Transverse colon (tissue), 4 donors: Measurements from ENCODE around the gene HOPX. TPM values are rescaled to one million over a fixed set of nuclear protein-coding genes. Genes with fewer than 3 reads are reported as not detected.
"Not testable (repeated sequence)": the region's sequence is repeated elsewhere in the genome, so short reads cannot be mapped to it uniquely, and the experiment has no call there.

Experiments
- DNase-seq: peaks from one replicate; pipeline ENCODE4 v3.0.0-alpha.2; 2019
- H3K27ac ChIP-seq, 4 donors: fragments of 200-600 bp; sonication (generic); 2 replicates each; pipeline ENCODE4 v1.5.1; 2016 to 2018; ENCODE audit warnings: inconsistent platforms in 4 of 4
- H3K27me3 ChIP-seq: fragments of 200-600 bp; sonication (generic); 2 replicates; pipeline ENCODE4 v1.5.1; 2017; ENCODE audit warnings: inconsistent platforms
- H3K36me3 ChIP-seq, 4 donors: fragments of 200-600 bp; sonication (generic); 2 replicates each; pipeline ENCODE4 v1.5.1; 2017 to 2019; ENCODE audit warnings: inconsistent platforms in 4 of 4
- H3K4me1 ChIP-seq, 4 donors: fragments of 200-600 bp; sonication (generic); 2 replicates each; pipeline ENCODE4 v1.5.1; 2017 to 2020; ENCODE audit warnings: inconsistent platforms in 4 of 4
- H3K4me3 ChIP-seq, 4 donors: fragments of 200-600 bp; sonication (generic); 1 replicate in 1 of 4; 2 replicates in 3 of 4; pipeline versions ENCODE4 v1.5.1 to v1.6.1; 2017 to 2019; ENCODE audit warnings: inconsistent platforms in 4 of 4
- H3K9me3 ChIP-seq, 2 donors: fragments of 200-600 bp; sonication (generic); 2 replicates each; pipeline ENCODE4 v1.5.1; 2017 to 2019; ENCODE audit warnings: inconsistent platforms in 2 of 2
- EP300 ChIP-seq: sonication (generic); formaldehyde crosslinking; IDR thresholded peaks from one replicate; pipeline ENCODE4 v1.6.1; 2017; ENCODE audit warnings: antibody characterized with exemption, low read depth
- POLR2A ChIP-seq: fragments of 450-650 bp; IDR thresholded peaks from one replicate; pipeline ENCODE4 v1.6.1; 2016; ENCODE audit warnings: antibody characterized with exemption, mild to moderate bottlenecking, moderate library complexity
- POLR2AphosphoS5 ChIP-seq, 3 donors: sonication (generic); formaldehyde crosslinking; IDR thresholded peaks; one replicate each; pipeline ENCODE4 v1.6.1; 2016; ENCODE audit warnings: antibody characterized with exemption in 3 of 3
- WGBS, 2 donors: methylation state at CpG; one replicate each; pipeline ENCODE4 v1.1.5; 2018; ENCODE audit warnings: low coverage in 1 of 2; 5-methylcytosine and 5-hydroxymethylcytosine counted together
- in situ Hi-C, 4 donors: fragments of 200-750 bp; cut with MboI; loops; one replicate each; pipeline versions ENCODE4 v1.15.0 to v1.15.1; 2017; ENCODE audit warnings: low sequenced_read_pairs in 3 of 4, low pct_ligation_motif_present in 1 of 4, low pct_unique_long_range_greater_than_20kb in 1 of 4
- intact Hi-C: fragments of 100-400 bp; cut with DNase I; formaldehyde crosslinking; loops from one replicate; pipeline ENCODE4 v1.15.1; 2023; ENCODE audit warnings: low total_unique reads
- total RNA-seq, 4 donors: library from RNA; depleted of rRNA; stranded (reverse); fragments of >200 nt; gene quantifications; one replicate each; pipeline ENCODE4 v1.1.0, GENCODE V29; 2016
- TF ChIP-seq, protein P1 (sequence below), 5 experiments: fragments of 200-600 bp in 3 of 5; fragments of 450-650 bp in 2 of 5; sonication (generic) in 3 of 5; IDR thresholded peaks; 1 replicate in 2 of 5; 2 replicates in 3 of 5; pipeline ENCODE4 v1.5.1; 2016 to 2017; ENCODE audit warnings: antibody characterized with exemption in 5 of 5, inconsistent platforms in 3 of 5, mild to moderate bottlenecking in 2 of 5, moderate library complexity in 1 of 5

The HOPX gene
- total RNA-seq, 4 donors from 2014 or later, result 2.6 to 27.5 (median 7.7) TPM

DNA sequence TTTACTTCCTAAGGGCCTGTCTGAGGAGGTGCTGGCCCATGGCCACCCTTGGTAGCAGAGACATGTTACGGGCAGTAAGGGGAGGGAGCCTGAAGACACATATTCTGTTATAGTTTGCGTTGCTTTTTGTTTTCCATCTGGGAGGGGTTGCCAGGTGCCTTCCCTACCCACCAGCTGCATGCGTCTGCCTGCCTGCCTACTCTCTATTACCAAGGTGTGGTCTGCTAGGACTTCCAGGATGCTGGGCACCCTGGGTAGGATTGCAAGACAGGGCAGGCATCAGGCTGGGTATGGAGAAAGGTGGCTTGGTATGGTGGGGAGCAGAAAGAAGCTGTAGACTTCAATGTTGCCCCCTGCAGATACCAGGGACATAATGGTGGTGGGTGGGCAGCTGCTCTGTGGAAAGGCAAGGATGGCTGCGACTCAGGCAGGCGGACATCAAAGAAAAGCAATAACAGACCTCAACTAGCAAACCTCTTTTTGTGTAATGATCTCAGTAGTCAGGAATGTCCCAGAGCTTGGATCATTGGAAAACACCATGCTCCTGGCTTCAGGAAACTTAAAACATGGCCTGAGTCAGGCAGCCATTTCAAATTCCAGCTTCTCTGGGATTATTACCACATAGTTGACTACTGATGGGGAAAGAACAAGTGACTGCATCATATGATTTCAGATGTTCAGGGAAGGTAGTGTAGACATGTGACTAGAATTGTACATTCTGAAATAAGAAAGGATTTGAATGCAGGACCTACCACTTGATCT is 67.8 kb downstream of the HOPX start:
- Histone ChIP-seq H3K4me1 (no peaks in the 10 kb centered on the region), H3K36me3 (no peaks in the 10 kb centered on the region), H3K27ac (no peak overlapping the region), H3K4me3 (no peak overlapping the region), H3K9me3 (no peaks in the 10 kb centered on the region), H3K27me3 (peaks cover 2% of the 10 kb centered on the region)
- intact Hi-C loops, result no loop called here
- in situ Hi-C loops, result no loop called here
- WGBS, 2 donors, result 78% methylated on average over 5 of the region's 5 CpGs; no CpG with 5 or more reads in 1 of the 2 donors
- TF ChIP-seq POLR2AphosphoS5 (IDR thresholded peaks at IDR 0.05) (no peak), POLR2A (no peak), EP300 (no peak)
- TF ChIP-seq, protein P1, sequence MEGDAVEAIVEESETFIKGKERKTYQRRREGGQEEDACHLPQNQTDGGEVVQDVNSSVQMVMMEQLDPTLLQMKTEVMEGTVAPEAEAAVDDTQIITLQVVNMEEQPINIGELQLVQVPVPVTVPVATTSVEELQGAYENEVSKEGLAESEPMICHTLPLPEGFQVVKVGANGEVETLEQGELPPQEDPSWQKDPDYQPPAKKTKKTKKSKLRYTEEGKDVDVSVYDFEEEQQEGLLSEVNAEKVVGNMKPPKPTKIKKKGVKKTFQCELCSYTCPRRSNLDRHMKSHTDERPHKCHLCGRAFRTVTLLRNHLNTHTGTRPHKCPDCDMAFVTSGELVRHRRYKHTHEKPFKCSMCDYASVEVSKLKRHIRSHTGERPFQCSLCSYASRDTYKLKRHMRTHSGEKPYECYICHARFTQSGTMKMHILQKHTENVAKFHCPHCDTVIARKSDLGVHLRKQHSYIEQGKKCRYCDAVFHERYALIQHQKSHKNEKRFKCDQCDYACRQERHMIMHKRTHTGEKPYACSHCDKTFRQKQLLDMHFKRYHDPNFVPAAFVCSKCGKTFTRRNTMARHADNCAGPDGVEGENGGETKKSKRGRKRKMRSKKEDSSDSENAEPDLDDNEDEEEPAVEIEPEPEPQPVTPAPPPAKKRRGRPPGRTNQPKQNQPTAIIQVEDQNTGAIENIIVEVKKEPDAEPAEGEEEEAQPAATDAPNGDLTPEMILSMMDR (IDR thresholded peaks at IDR 0.05), result no peak
- no peak for DNase-seq

DNA sequence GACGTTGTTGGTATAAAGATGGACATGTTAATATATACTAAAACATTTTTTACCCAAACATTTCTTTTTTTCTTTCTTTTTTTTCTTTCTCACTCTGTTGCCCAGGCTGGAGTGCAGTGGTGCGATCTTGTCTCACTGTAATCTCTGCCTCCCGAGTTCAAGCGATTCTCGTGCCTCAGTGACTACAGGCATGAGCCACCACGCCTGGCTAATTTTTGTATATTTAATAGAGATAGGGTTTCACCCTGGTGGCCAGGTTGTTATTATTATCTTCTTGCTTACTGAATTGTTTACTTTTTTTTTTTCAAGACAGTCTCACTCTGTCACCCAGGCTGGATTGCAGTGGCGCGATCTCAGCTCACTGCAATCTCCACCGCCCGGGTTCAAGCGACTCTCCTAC is 68.8 kb downstream of the HOPX start:
- no peak for TF ChIP-seq POLR2AphosphoS5 (IDR thresholded peaks at IDR 0.05)
- no peak for TF ChIP-seq POLR2A
- TF ChIP-seq, protein P1 (IDR thresholded peaks at IDR 0.05), result no peak
- TF ChIP-seq EP300, result no peak

GRCh38 chr4:56611501-56611900 is 69.6 kb downstream of the HOPX start:
- H3K27ac ChIP-seq, result no peak overlapping the region
- H3K36me3 ChIP-seq, result no peaks in the 10 kb centered on the region
- no peak for DNase-seq
- H3K9me3 ChIP-seq, result no peaks in the 10 kb centered on the region
- intact Hi-C loops (no loop called here), in situ Hi-C loops (no loop called here)
- TF ChIP-seq, protein P1 (IDR thresholded peaks at IDR 0.05), result no peak
- TF ChIP-seq POLR2A, result no peak
- no peak for TF ChIP-seq POLR2AphosphoS5 (IDR thresholded peaks at IDR 0.05)
- no peak for TF ChIP-seq EP300
- no peaks in the 10 kb centered on the region for H3K27me3 ChIP-seq
- no peak overlapping the region for H3K4me3 ChIP-seq
- 71 to 83% methylated on average over 2 of the region's 2 CpGs for WGBS, 2 donors
- H3K4me1 ChIP-seq, result no peaks in the 10 kb centered on the region

More for the DNA sequence above, 68.8 kb downstream of the HOPX start:
- Histone ChIP-seq H3K9me3 (no peaks in the 10 kb centered on the region), H3K27ac (no peak overlapping the region), H3K36me3 (no peaks in the 10 kb centered on the region), H3K4me1 (no peaks in the 10 kb centered on the region), H3K4me3 (no peak overlapping the region), H3K27me3 (no peaks in the 10 kb centered on the region)
- intact Hi-C loops, result no loop called here
- no peak for DNase-seq
- 82 to 83% methylated on average over 5 to 11 of the region's 11 CpGs for WGBS, 2 donors
- in situ Hi-C loops, result no loop called here

DNA sequence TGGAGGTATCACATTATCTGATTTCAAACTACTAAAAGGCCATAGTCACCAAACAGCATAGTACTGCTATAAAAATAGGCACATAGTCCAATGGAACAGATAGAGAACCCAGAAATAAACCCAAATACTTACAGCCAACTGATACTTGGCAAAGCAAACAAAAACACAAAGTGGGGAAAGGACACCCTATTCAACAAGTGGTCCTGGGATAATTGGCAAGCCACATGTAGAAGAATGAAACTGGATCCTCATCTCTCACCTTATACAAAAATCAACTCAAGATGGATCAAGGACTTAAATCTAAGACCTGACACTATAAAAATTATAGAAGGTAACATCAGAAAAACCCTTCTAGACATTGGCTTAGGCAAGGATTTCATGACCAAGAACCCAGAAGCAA is 70.9 kb downstream of the HOPX start:
- H3K27ac ChIP-seq, intact Hi-C loops, H3K4me1 ChIP-seq, H3K4me3 ChIP-seq, in situ Hi-C loops, DNase-seq, H3K36me3 ChIP-seq, H3K27me3 ChIP-seq, H3K9me3 ChIP-seq: not testable (repeated sequence)

DNA sequence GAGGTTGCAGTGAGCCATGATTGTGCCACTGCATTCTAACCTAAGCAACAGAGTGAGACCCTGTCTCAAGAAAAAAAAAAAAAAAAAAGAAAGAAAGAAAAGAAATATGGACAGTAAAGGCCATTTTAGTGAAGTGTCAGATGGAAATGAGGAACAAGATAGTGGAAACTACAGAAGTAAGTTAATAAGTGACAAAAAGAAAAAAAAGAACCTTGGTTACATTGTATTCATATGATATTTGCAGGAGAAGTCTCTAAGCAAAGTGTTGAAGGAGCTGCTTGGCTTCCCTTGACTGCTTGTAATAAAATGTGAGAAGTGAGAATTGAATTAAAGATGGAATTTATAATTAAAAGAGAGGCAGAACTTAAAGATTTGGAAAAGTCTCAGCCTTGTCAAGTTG is 73.2 kb downstream of the HOPX start:
- Histone ChIP-seq H3K4me3 (no peak overlapping the region), H3K27me3 (no peaks in the 10 kb centered on the region), H3K36me3 (no peaks in the 10 kb centered on the region), H3K27ac (no peak overlapping the region), H3K9me3 (no peaks in the 10 kb centered on the region), H3K4me1 (no peaks in the 10 kb centered on the region)
- DNase-seq, result no peak
- TF ChIP-seq POLR2AphosphoS5 (IDR thresholded peaks at IDR 0.05), result no peak
- no peak for TF ChIP-seq EP300
- TF ChIP-seq, protein P1 (IDR thresholded peaks at IDR 0.05), result no peak
- TF ChIP-seq POLR2A, result no peak
- in situ Hi-C loops (no loop called here), intact Hi-C loops (no loop called here)
